Measurements from ENCODE around the gene KCNG2. TPM values are rescaled to one million over a fixed set of nuclear protein-coding genes. Genes with fewer than 3 reads are reported as not detected.

Gene KCNG2
- total RNA-seq, 2 experiments from 2014 or later, result not detected

- Histone ChIP-seq H3K27ac (ENCODE audit: low read depth in 1 of 2, low read length in 2 of 2) (no peak overlapping the region), H3K4me3 (ENCODE audit: low read length) (no peak overlapping the region), H3K4me1 (ENCODE audit: insufficient read depth, low read length) (no peaks in the 10 kb centered on the region), H3K9me3 (ENCODE audit: control insufficient read depth in 1 of 2, insufficient read depth in 1 of 2, low read length in 2 of 2) (peaks cover 0 to 33% of the 10 kb centered on the region in 2 experiments), H3K36me3 (ENCODE audit: insufficient read depth, low read length) (no peaks in the 10 kb centered on the region), H3K27me3 (ENCODE audit: control insufficient read depth in 1 of 2, insufficient read depth in 2 of 2, low read length in 2 of 2) (peaks cover 4 to 12% of the 10 kb centered on the region in 2 experiments)
- Mint-ChIP-seq H3K4me3 (no peak overlapping the region), H3K4me1 (ENCODE audit: low read depth) (no peaks in the 10 kb centered on the region), H3K9me3 (no peaks in the 10 kb centered on the region), H3K27ac (no peak overlapping the region), H3K27me3 (peaks cover 55% of the 10 kb centered on the region), H3K36me3 (ENCODE audit: low read depth) (no peaks in the 10 kb centered on the region)
- POLR2A ChIA-PET, result no interaction called here
- no peak for DNase-seq
- intact Hi-C loops (cut with DNase I, micrococcal nuclease), result no loop called here
- no peak for TF ChIP-seq CTCF (IDR thresholded peaks at IDR 0.05)
- CTCF ChIA-PET, result no interaction called here
- no peak for ATAC-seq (ENCODE audit: poor library complexity)
These were observed 17.2 kb upstream of the KCNG2 start for GRCh38 chr18:79780547-79780946.

DNA sequence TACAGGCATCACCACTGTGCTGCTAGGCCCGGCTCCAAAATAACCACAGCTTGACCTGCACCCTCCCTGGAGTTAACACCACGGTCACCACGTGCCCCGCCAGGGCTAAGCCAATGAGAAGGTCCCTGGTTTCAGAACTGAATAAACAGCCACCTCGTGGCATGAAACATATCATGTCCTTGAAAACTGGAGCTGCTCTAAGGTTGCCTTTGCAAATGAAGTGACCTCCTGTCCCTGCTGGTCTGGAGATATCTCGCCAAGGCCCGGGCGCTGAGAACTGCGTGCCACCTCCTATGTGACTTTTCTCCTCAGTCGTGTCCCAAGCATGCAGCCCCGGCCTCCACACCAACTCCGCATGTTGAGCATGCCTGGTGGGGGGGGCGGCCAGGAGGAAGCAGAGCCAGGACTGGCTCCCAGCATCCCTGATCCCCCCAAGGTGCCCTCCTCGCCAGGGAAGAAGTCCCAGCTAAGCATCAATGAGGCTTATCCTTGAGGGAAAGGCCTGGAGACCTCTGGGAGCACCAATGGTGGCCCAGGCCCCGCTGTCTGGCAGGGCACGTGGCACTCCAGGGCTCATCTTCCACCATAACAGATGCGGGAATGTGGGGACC, 16.3 kb upstream of the KCNG2 start:
- Mint-ChIP-seq H3K27me3 (peaks cover 54% of the 10 kb centered on the region), H3K36me3 (ENCODE audit: low read depth) (no peaks in the 10 kb centered on the region), H3K27ac (no peak overlapping the region), H3K4me1 (ENCODE audit: low read depth) (no peaks in the 10 kb centered on the region), H3K4me3 (no peak overlapping the region), H3K9me3 (no peaks in the 10 kb centered on the region)
- no peak for TF ChIP-seq CTCF (IDR thresholded peaks at IDR 0.05)
- no peak overlapping the region for H3K27ac ChIP-seq (ENCODE audit: low read depth in 1 of 2, low read length in 2 of 2)
- peaks cover 0 to 26% of the 10 kb centered on the region in 2 experiments for H3K9me3 ChIP-seq (ENCODE audit: control insufficient read depth in 1 of 2, insufficient read depth in 1 of 2, low read length in 2 of 2)
- H3K4me1 ChIP-seq (ENCODE audit: insufficient read depth, low read length), result no peaks in the 10 kb centered on the region
- no peak overlapping the region for H3K4me3 ChIP-seq (ENCODE audit: low read length)
- ChIA-PET CTCF (no interaction called here), POLR2A (no interaction called here)
- peaks cover 7 to 18% of the 10 kb centered on the region in 2 experiments for H3K27me3 ChIP-seq (ENCODE audit: control insufficient read depth in 1 of 2, insufficient read depth in 2 of 2, low read length in 2 of 2)
- ATAC-seq (ENCODE audit: poor library complexity) (no peak), DNase-seq (peak in 1 of 14 experiments; percentile 29)
- intact Hi-C loops (cut with DNase I, micrococcal nuclease), result no loop called here
- no peaks in the 10 kb centered on the region for H3K36me3 ChIP-seq (ENCODE audit: insufficient read depth, low read length)

GRCh38 chr18:79782566-79783308, 15.0 kb upstream of the KCNG2 start:
- intact Hi-C loops (cut with DNase I, micrococcal nuclease), result no loop called here
- Histone ChIP-seq H3K27me3 (ENCODE audit: control insufficient read depth in 1 of 2, insufficient read depth in 2 of 2, low read length in 2 of 2) (peaks cover 13 to 31% of the 10 kb centered on the region in 2 experiments), H3K36me3 (ENCODE audit: insufficient read depth, low read length) (no peaks in the 10 kb centered on the region), H3K4me3 (ENCODE audit: low read length) (no peak overlapping the region), H3K9me3 (ENCODE audit: control insufficient read depth in 1 of 2, insufficient read depth in 1 of 2, low read length in 2 of 2) (peaks cover 0 to 32% of the 10 kb centered on the region in 2 experiments), H3K4me1 (ENCODE audit: insufficient read depth, low read length) (no peaks in the 10 kb centered on the region), H3K27ac (ENCODE audit: low read depth in 1 of 2, low read length in 2 of 2) (no peak overlapping the region)
- Mint-ChIP-seq H3K27ac (no peak overlapping the region), H3K4me3 (no peak overlapping the region), H3K4me1 (ENCODE audit: low read depth) (no peaks in the 10 kb centered on the region), H3K9me3 (no peaks in the 10 kb centered on the region), H3K36me3 (ENCODE audit: low read depth) (no peaks in the 10 kb centered on the region), H3K27me3 (peaks cover 54% of the 10 kb centered on the region)
- DNase-seq (peak in 1 of 14 experiments; percentile 12), ATAC-seq (ENCODE audit: poor library complexity) (no peak)
- no peak for TF ChIP-seq CTCF (IDR thresholded peaks at IDR 0.05)
- CTCF ChIA-PET, result no interaction called here
- POLR2A ChIA-PET, result no interaction called here

All from CD4-positive, alpha-beta T cell (primary cell).